ENCODE results near the gene UBALD2.
A peak's percentile ranks its signal among the peaks of the same experiment; 100 is the strongest.
"Not testable (repeated sequence)": the region's sequence is repeated elsewhere in the genome, so short reads cannot be mapped to it uniquely, and the experiment has no call there.

Gene UBALD2

DNA sequence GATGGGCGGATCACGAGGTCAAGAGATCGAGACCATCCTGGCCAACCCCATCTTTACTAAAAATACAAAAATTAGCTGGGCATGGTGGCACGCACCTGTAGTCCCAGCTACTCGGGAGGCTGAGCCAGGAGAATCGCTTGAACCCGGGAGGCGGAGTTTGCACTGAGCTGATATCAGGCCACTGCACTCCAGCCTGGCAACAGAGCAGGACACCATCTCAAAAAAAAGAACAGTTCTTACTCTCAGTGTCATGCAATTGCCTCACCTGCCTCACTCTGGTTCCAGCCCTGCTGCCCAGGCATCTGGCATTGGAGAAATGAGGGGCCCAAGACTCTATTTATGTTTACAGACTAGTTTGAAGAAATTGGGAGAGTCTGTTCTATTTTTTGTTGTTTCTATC lies 20.4 kb upstream of the UBALD2 start:
- not testable (repeated sequence) for DNase-seq (ENCODE audit: low spot score)

DNA sequence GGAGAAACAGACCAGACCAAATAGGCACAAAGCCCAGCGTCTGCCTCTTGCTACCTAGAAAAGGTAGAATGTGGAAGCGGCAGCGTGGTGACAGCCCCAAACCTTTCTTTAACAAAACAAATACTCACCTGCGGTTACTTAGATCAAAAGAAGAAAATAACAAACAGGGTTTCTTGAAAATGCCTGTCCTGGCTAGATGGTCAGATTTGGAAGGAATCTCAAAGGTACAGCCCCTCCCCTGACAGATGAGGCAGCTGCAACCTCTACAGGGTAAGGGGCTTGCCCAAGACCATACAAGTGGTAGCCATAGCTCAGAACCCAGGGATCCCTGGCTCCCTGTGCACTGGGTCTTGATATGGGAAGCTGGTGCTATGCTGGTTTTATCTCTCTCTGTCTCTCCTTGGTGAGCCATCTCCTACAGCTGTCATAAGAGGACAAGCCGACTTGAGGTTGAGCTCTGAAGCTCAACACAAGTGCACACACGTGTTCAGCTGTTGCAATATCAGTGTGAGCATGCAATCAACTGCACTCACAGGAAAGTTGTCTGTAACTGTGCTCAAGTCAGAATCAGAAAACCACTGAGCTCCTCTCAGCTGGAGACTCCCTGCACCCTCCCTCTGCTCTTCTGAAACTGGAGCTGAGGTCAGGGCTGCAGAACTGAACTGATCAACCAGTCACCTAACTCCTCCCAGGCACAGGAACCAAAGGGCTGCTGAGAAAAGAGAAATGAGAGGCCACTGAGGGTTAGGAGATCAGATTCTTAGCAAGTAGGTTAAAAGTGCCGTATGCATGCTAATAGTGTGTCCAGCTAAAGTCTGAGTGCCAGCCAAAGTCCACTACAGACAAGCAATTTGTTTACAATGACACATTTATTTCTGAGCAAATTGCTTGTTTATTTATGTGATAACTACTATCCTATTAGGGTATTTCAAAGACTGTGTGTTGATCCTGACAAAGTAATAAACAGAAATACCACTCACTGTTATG lies 18.8 kb upstream of the UBALD2 start:
- DNase-seq (ENCODE audit: low spot score), result no peak

DNA sequence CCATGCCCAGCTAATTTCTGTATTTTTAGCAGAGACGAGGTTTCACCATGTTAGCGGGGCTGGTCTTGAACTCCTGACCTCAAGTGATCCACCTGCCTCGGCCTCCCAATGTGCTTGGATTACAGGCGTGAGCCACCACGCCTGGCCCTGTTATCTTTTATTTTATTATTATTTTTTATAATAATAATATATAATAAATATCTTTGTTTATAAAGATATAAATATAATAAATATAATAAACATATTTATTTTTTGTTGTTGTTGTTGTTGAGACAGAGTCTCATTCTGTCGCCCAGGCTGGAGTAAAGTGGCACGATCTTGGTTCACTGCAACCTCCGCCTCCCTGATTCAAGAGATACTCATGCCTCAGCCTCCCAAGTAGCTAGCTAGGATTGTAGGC lies 17.8 kb upstream of the UBALD2 start:
- no peak for DNase-seq (ENCODE audit: low spot score)

GRCh38 chr17:76248013-76248782 lies 16.9 kb upstream of the UBALD2 start:
- DNase-seq (ENCODE audit: low spot score), result no peak

DNA sequence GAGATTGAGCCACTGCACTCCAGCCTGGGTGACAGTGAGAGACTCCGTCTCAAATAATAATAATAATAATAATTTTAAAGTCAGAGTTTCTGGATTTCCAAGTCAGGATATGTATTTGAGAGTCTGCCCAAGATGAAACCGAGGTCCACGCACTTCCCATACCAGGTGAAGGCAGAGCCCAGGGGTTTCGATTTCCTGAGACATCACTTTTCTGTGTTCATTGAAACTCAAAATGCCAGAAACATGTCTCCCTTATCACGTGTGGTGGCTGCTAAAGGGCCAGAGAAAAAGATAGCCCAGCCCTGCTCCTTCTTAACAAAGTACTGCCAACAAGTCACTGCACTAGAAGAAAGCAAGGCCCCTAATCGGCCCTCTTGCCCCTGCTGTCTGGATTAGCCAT lies 15.0 kb upstream of the UBALD2 start:
- DNase-seq (ENCODE audit: low spot score), result no peak

- DNase-seq (ENCODE audit: low spot score), result no peak
Observed at GRCh38 chr17:76251478-76252039, 13.6 kb upstream of the UBALD2 start.

DNA sequence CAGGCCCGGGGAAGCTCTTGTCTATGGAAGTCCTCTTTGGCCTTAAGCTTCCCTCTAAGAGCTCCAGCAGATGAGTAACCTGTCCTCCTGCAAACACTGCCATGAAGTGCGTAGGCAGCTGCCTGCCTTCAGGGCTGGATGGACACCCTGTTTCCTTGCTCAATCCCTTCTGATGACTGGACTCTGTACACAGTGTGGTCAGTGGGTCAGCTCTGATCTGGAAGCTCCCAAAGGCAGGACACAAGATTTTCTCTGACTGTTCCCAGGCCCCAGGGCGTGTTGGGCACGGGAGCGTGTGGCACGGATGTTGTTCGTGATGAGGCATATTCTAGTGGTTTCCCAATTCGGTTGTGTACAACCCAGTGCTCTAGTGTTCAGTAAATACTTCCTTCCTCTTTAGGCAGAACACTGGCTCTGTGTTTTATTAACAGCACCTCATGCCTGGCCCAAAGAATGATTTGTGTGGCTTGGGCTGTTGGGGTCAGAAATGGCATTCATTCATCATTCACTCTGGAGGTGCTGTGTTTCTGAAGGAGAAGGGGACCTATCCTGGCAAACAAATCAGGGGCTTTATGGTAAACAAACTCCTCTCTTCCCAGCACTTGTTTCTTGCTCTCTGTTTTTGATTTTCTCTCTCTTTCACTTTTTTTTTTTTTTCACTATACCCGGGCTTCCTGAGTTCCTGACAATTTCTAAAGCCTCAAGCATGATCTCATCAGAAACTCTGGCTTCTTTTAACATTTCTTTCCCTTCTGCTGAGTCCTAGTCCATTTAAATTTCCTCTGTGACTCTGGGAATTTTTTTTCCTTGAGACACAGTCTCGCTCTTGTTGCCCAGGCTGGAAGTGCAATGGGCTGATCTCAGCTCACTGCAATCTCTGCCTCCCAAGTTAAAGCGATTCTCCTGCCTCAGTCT lies 12.9 kb upstream of the UBALD2 start:
- DNase-seq (ENCODE audit: low spot score), result peak; percentile 88

DNA sequence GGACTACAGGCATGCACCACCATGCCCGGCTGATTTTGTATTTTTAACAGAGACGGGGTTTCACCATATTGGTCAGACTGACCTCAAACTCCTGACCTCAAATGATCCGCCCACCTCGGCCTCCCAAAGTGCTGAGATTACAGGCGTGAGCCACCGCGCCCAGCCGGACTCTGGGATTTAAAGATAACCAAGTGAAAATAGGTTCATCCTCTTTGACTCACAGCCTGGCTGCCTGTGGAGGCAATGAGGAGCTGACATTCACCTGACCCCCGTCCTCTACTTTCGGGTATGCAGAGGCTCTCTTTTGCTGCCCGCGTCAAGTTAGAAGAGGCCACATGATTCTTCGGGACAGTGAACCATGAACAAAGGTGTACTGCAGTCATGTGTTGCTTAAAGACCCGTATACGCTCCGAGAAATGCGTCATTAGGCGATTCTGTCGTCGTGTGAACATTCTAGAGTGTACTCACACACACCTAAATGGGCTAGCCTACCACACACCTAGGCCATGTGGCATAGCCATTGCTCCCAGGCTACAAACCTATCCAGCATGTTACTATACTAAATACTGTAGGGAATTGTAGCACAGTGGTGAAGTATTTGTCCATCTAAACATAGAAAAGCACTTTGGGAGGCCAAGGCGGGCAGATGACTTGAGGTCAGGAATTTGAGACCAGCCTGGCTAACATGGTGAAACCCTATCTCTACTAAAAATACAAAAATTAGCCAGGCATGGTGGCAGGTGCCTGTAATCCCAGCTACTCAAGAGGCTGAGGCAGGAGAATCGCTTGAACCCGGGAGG lies 12.0 kb upstream of the UBALD2 start:
- not testable (repeated sequence) for DNase-seq (ENCODE audit: low spot score)

- no peak for DNase-seq (ENCODE audit: low spot score)
Observed at GRCh38 chr17:76253841-76254240, 11.3 kb upstream of the UBALD2 start.

DNA sequence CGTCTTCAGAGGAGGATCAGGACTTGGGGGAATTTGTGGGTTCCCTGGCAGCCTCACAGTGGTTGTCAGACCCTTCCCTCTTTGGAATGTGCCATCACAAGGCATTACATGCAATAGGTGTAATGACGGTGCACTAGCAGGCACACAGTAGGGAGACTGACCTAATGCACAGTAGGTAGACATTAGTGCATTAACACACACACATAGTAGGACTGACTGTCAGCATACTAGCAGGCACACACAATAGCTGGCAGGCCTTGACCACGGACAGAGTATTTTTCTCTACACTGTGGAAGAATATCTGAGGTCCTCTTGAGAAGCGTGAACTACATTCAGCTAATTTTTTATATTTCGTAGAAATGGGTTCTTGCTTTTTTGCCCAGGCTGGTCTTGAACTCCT lies 10.9 kb upstream of the UBALD2 start:
- DNase-seq (ENCODE audit: low spot score), result no peak

- DNase-seq (ENCODE audit: low spot score), result no peak
Observed at GRCh38 chr17:76255801-76256429, 9.2 kb upstream of the UBALD2 start.

DNA sequence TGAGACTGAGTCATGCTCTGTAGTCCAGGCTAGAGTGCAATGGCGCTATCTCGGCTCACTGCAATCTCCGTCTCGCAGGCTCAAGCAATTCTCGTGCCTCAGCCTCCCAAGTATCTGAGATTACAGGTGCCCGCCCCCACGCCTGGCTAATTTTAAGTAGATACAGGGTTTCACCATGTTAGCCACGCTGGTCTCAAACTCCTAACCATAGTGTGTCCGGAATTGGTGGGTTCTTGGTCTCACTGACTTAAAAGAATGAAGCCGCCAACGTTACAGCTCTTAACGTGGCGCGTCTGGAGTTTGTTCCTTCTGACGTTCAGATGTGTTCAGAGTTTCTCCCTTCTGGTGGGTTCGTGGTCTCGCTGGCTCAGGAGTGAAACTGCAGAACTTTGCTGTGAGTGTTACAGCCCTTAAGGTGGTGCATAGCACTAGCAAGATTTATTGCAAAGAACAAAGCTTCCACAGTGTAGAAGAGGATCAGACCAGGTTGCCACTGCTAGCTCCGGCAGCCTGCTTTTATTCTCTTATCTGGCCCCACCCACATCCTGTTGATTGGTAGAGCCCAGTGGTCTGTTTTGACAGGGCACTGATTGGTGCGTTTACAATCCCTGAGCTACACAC lies 8.6 kb upstream of the UBALD2 start:
- DNase-seq (ENCODE audit: low spot score), result not testable (repeated sequence)

DNA sequence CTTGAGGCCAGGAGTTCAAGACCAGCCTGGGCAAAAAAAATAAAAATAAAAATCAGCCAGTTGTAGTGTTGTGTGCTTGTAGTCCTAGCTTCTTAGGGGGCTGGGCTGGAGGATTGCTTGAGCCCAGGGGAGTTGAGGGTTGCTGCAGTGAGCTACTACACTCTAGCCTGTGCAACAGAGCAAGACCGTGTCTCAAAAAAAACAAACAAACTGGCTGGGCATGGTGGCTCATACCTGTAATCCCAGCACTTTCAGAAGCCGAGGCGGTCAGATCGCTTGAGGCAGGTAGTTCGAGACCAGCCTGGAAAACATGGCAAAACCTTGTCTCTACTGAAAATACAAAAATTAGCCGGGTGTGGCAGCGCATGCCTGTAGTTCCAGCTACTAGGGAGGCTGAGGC lies 4.9 kb upstream of the UBALD2 start:
- no peak for DNase-seq (ENCODE audit: low spot score)

DNA sequence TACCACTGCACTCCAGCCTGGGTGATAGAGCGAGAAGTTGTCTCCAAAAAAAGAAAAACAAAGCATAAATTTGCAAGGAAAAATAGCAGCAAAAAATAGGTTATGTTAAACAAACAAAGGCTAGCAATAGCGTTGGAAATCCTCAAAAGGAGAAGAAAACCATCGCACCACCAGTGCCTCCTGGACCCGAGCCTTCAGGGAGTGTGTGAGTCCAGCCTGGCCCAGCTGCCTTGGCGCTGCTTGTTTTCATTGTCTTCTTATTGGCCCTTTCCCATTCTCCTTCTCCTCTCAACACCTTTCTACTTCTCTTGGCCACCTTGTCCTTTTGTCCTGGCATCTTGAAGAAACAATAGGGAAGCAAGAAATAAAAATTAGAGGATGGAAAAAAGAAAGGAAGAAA lies 4.5 kb upstream of the UBALD2 start:
- no peak for DNase-seq (ENCODE audit: low spot score)

DNA sequence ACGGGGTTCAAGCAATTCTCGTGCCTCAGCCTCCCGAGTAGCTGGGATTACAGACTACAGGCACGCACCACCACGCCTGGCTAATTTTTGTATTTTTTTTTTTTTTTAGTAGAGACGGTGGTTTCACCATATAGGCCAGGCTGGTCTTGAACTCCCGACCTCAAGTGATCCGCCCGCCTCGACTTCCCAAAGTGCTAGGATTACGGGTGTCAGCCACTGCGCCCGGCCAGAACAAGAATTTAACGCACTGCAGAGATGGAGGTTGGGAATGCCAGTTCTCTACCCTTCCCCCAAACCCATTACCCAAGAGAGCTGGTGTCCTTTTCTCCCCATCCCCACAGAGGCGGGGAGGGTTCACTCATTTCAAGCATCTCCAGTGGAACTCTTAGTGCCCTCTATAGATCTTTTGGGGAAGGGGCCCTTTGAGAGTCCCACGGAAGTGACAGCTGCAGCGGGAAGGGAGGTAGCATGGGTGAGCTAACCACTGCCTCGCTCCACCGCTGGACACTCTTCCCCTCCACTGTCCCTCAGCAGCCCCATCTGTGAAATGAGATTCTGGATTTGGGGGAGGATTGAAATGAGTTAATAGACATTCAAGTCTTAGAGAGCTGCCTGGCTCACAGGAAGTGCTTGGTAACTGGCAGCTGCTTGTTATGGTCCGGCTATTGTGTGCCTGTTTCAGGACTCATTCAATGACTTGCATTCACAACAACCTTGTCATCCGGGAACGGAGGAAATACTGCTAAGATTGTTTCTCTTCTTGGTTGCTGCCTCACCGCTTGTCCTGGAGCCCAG lies 3.5 kb upstream of the UBALD2 start:
- no peak for DNase-seq (ENCODE audit: low spot score)

GRCh38 chr17:76262732-76263344 lies 2.3 kb upstream of the UBALD2 start:
- DNase-seq (ENCODE audit: low spot score), result no peak

GRCh38 chr17:76263896-76264295 lies 1.3 kb upstream of the UBALD2 start:
- DNase-seq (ENCODE audit: low spot score), result no peak

DNA sequence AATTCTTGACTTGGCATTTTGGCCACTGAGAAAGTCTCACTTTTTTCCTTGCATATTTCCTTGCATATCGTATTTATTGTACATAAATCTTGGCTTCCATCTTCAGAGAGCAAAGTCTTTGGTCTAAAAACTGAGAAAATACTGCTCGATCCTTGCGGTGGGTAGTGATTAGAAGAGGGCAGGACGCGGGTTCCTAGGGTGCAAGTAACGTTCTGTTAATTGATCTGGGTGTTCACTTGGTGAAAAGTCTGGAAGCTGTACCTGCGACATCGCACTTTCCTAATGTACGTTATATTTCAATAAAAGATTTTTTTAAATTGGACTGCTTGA lies 758 bp upstream of the UBALD2 start:
- no peak for DNase-seq (ENCODE audit: low spot score)
